ENCODE data around the gene KAT8. TPM values are rescaled to one million over a fixed set of nuclear protein-coding genes. Genes with fewer than 3 reads are reported as not detected.

The KAT8 gene
- total RNA-seq, 1 donor from 2014 or later: 56.0 TPM

DNA sequence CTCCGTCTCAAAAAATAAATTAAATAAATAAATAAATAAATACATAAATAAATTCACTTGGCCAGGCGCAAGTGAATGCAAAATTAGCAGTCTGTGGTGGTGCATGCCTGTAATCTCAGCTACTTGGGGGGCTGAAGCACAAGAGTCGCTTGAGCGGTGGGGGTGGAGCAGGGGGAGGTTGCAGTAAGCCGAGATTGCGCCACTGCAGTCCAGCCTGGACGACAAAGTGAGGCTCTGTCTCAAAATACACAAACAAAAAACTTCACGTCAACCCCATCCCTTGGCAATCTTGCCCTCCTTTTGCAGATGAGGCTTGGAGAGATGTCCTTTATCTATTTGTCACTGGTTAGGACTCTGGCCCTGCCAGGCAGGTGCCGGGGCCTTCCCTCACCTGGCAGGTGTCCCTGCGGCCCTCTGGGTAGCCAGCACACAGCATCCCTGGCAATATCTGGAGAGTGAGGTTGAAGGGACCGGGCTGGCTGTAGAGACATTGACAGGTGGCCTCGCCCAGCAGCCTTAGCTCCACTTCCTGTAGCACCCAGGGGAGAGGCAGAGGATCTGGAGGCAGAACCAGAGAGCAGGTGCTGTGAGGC, 28.0 kb downstream of the KAT8 start:
- Mint-ChIP-seq H3K4me1 (ENCODE audit: unreplicated experiment) (peaks cover 13% of the 10 kb centered on the region), H3K27ac (ENCODE audit: unreplicated experiment) (no peak overlapping the region), H3K4me3 (ENCODE audit: unreplicated experiment) (no peak overlapping the region), H3K27me3 (ENCODE audit: unreplicated experiment) (peaks cover 18% of the 10 kb centered on the region), H3K9me3 (ENCODE audit: unreplicated experiment) (no peaks in the 10 kb centered on the region), H3K36me3 (ENCODE audit: unreplicated experiment) (no peaks in the 10 kb centered on the region)
- no peak for DNase-seq (ENCODE audit: extremely low spot score, unreplicated experiment)
- TF ChIP-seq, protein P1, sequence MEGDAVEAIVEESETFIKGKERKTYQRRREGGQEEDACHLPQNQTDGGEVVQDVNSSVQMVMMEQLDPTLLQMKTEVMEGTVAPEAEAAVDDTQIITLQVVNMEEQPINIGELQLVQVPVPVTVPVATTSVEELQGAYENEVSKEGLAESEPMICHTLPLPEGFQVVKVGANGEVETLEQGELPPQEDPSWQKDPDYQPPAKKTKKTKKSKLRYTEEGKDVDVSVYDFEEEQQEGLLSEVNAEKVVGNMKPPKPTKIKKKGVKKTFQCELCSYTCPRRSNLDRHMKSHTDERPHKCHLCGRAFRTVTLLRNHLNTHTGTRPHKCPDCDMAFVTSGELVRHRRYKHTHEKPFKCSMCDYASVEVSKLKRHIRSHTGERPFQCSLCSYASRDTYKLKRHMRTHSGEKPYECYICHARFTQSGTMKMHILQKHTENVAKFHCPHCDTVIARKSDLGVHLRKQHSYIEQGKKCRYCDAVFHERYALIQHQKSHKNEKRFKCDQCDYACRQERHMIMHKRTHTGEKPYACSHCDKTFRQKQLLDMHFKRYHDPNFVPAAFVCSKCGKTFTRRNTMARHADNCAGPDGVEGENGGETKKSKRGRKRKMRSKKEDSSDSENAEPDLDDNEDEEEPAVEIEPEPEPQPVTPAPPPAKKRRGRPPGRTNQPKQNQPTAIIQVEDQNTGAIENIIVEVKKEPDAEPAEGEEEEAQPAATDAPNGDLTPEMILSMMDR (IDR thresholded peaks at IDR 0.05): no peak

DNA sequence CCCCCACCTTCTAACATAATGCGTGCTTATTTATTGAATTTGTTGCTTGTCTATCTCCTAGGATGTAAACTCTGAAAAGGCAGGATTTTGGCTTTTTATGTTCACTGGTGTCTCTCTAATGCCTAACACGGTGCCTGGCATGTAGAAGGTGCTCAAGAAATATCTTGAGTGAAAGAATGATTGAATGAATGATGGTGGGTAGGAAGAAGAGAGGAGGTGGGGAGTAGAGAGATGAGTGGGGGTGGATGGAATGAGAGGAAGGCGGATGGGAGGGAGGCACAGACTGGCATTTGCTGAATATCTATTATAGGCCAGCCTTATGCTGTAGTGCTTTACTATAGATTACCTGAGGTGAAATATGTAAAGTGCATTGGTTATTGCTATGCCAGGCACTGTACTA, 30.1 kb downstream of the KAT8 start:
- TF ChIP-seq, protein P1 (IDR thresholded peaks at IDR 0.05): no peak
- no peak overlapping the region for H3K27ac Mint-ChIP-seq (ENCODE audit: unreplicated experiment)
- H3K4me3 Mint-ChIP-seq (ENCODE audit: unreplicated experiment): no peak overlapping the region
- no peak for DNase-seq (ENCODE audit: extremely low spot score, unreplicated experiment)
- no peaks in the 10 kb centered on the region for H3K9me3 Mint-ChIP-seq (ENCODE audit: unreplicated experiment)
- no peaks in the 10 kb centered on the region for H3K36me3 Mint-ChIP-seq (ENCODE audit: unreplicated experiment)
- peaks cover 18% of the 10 kb centered on the region for H3K27me3 Mint-ChIP-seq (ENCODE audit: unreplicated experiment)
- peaks cover 2% of the 10 kb centered on the region for H3K4me1 Mint-ChIP-seq (ENCODE audit: unreplicated experiment)

DNA sequence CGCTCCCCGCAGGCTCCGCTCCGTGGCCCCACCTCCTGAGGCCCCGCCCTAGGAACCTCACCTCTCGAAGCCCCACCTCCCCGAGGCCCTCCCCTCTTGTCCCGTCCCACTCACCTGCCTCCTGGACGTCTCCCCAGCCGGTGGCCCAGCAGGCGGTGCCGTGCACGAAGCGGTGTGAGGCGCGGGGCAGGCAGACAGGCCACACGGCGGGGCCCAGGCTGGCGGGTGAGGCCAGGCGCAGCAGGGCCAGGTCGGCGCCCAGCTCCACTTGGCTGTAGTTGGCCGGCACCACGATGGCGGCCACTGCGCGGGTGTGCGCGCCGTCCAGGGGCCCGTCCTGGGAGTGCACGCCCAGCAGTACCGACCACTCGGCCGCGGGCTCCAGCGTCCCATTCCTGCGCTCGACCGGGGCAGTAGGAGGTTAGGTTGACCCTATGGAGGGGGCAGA, 30.8 kb downstream of the KAT8 start:
- no peak overlapping the region for H3K27ac Mint-ChIP-seq (ENCODE audit: unreplicated experiment)
- DNase-seq (ENCODE audit: extremely low spot score, unreplicated experiment): no peak
- no peaks in the 10 kb centered on the region for H3K36me3 Mint-ChIP-seq (ENCODE audit: unreplicated experiment)
- H3K9me3 Mint-ChIP-seq (ENCODE audit: unreplicated experiment): no peaks in the 10 kb centered on the region
- no peak overlapping the region for H3K4me3 Mint-ChIP-seq (ENCODE audit: unreplicated experiment)
- TF ChIP-seq, protein P1 (IDR thresholded peaks at IDR 0.05): no peak
- peaks cover 2% of the 10 kb centered on the region for H3K4me1 Mint-ChIP-seq (ENCODE audit: unreplicated experiment)
- H3K27me3 Mint-ChIP-seq (ENCODE audit: unreplicated experiment): peaks cover 18% of the 10 kb centered on the region

DNA sequence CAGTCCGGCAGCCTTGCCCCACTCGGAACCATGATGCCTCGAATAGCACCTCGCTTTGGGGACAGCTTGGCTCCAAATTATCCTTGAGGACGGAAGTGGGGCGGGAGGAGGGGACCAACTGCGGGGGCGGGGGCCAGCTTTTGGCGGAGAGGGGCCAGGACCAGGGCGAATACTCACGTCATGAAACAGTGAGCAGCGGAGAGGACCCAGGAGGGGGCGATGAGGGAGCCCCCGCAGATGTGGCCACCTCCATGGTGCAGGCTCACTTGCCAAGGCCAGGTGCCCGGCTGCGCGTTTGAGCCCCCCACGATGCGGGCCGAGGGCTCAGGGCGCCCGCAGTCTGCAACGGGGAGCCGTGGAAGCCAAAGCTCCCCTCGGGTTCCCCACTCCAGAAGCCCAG, 31.4 kb downstream of the KAT8 start:
- TF ChIP-seq, protein P1 (IDR thresholded peaks at IDR 0.05): no peak
- no peak for DNase-seq (ENCODE audit: extremely low spot score, unreplicated experiment)
- Mint-ChIP-seq H3K4me3 (ENCODE audit: unreplicated experiment) (no peak overlapping the region), H3K4me1 (ENCODE audit: unreplicated experiment) (peaks cover 2% of the 10 kb centered on the region), H3K9me3 (ENCODE audit: unreplicated experiment) (no peaks in the 10 kb centered on the region), H3K36me3 (ENCODE audit: unreplicated experiment) (no peaks in the 10 kb centered on the region), H3K27ac (ENCODE audit: unreplicated experiment) (no peak overlapping the region), H3K27me3 (ENCODE audit: unreplicated experiment) (peaks cover 18% of the 10 kb centered on the region)

DNA sequence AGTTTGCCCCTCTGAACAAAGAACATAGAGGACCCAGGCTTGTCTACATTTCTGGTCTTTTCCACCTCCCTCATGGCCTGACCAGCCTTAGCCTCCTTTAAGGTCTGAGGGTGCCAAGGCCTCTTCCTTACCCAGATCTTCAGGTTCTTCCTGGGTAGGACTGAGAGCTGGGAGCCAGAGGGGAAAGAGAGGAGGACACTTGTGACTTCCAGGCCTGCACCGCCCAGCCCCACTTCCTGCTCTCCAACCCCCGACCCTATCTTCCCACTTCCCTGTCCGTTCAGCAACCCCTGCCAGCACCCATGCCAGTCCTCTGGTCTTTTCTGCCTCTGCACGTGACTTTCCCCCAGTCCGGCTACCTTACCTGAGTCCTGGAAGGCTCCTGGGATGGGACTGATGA, 31.9 kb downstream of the KAT8 start:
- no peak overlapping the region for H3K27ac Mint-ChIP-seq (ENCODE audit: unreplicated experiment)
- no peak for DNase-seq (ENCODE audit: extremely low spot score, unreplicated experiment)
- TF ChIP-seq, protein P1 (IDR thresholded peaks at IDR 0.05): no peak
- H3K27me3 Mint-ChIP-seq (ENCODE audit: unreplicated experiment): peaks cover 18% of the 10 kb centered on the region
- no peaks in the 10 kb centered on the region for H3K9me3 Mint-ChIP-seq (ENCODE audit: unreplicated experiment)
- H3K36me3 Mint-ChIP-seq (ENCODE audit: unreplicated experiment): no peaks in the 10 kb centered on the region
- H3K4me3 Mint-ChIP-seq (ENCODE audit: unreplicated experiment): no peak overlapping the region
- peaks cover 2% of the 10 kb centered on the region for H3K4me1 Mint-ChIP-seq (ENCODE audit: unreplicated experiment)
